EH (cell line): ENCODE measurements around the gene RFX8.
A peak's percentile ranks its signal among the peaks of the same experiment; 100 is the strongest.

Source experiments
- DNase-seq: peaks from one replicate; pipeline ENCODE4 v3.0.0-alpha.2; 2015; ENCODE audit warnings: low read depth

RFX8 gene

DNA sequence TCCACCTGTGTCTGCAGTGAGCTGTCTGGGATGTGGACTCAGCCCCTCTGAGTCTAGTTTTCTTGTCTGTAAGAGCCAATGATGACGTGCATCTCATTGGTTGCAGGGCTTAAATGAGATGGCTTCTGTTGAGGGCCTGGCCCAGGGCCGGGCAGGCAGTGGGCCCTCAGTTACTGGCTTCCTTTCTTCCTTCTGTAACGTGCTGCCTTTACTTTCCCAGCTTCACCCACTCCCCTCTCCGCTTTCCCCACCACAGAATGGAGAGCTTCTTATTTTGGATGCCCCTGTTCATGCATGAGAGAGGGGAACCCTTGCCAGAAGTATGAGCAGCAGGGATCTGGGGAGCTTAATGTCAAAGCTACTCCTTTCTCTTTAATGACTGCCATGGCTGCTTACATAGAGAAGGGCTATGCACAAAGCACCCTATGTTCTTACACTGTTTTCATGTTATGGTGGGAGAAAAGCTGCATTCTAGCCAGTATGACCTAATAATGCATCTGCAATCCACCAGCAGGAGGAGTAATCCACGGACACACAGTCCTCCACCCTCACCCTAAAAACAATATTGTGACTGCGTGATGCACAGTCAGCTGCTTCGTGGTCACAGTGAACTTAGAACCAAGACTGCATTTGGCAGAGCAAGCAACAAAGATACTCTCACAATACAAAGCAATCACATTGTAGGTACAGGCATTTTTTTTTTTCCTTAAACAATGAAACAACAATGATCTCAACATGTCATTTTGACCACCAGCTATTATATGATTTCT is 124.8 kb downstream of the RFX8 start:
- peak; percentile 27 for DNase-seq

- DNase-seq = no peak
Measured at GRCh38 chr2:101348883-101349282, 126.0 kb downstream of the RFX8 start.
